Effector memory CD4-positive, alpha-beta T cell (primary cell): ENCODE measurements around the gene CDC37L1.

Experiments used
- DNase-seq, 3 donors: peaks; one replicate each; pipeline ENCODE4 v3.0.0-alpha.2; 2020
- H3K27ac ChIP-seq: 2 replicates; pipeline ENCODE4 v1.7.0; 2013; ENCODE audit warnings: mild to moderate bottlenecking, low read length, moderate library complexity; ENCODE audit not compliant: insufficient read depth, poor library complexity, severe bottlenecking
- H3K27me3 ChIP-seq: replicated peaks from 2 replicates; pipeline ENCODE4 v1.7.0; 2013; ENCODE audit warnings: mild to moderate bottlenecking, low read length; ENCODE audit not compliant: insufficient read depth, control insufficient read depth, poor library complexity, severe bottlenecking
- H3K36me3 ChIP-seq: 2 replicates; pipeline ENCODE4 v1.7.0; 2013; ENCODE audit warnings: mild to moderate bottlenecking, low read length, moderate library complexity; ENCODE audit not compliant: control insufficient read depth, insufficient read depth
- H3K4me1 ChIP-seq: 2 replicates; pipeline ENCODE4 v1.7.0; 2013; ENCODE audit warnings: low read length, mild to moderate bottlenecking; ENCODE audit not compliant: control insufficient read depth, insufficient read depth, poor library complexity, severe bottlenecking
- H3K4me3 ChIP-seq: 2 replicates; pipeline ENCODE4 v1.7.0; 2013; ENCODE audit warnings: low read length, low read depth, mild to moderate bottlenecking; ENCODE audit not compliant: insufficient read depth, poor library complexity, severe bottlenecking
- H3K9me3 ChIP-seq: 2 replicates; pipeline ENCODE4 v1.7.0; 2013; ENCODE audit warnings: mild to moderate bottlenecking, low read length, moderate library complexity; ENCODE audit not compliant: control insufficient read depth

Gene CDC37L1

DNA sequence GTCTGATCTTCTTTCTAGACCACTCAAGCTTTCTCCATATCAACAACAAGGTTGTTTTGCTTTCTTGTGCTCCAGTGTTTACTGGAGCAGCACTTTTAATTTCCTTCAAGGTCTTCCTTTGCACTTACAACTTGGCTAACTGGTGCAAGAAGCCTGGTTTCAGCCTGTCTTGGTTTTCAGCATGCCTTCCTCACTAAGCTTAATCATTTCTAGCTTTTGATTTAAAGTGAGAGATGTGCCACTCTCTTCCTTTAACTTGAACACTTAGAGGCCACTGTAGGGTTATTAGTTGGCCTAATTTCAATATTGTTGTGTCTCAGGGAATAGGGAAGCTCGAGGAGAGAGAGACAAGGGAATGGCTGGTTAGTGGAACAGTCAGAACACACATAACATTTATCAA is 48.2 kb downstream of the CDC37L1 start:
- no peak overlapping the region for H3K27ac ChIP-seq
- H3K36me3 ChIP-seq: no peaks in the 10 kb centered on the region
- H3K9me3 ChIP-seq: no peaks in the 10 kb centered on the region
- no peaks in the 10 kb centered on the region for H3K27me3 ChIP-seq
- H3K4me3 ChIP-seq: no peak overlapping the region
- no peaks in the 10 kb centered on the region for H3K4me1 ChIP-seq
- no peak for DNase-seq

DNA sequence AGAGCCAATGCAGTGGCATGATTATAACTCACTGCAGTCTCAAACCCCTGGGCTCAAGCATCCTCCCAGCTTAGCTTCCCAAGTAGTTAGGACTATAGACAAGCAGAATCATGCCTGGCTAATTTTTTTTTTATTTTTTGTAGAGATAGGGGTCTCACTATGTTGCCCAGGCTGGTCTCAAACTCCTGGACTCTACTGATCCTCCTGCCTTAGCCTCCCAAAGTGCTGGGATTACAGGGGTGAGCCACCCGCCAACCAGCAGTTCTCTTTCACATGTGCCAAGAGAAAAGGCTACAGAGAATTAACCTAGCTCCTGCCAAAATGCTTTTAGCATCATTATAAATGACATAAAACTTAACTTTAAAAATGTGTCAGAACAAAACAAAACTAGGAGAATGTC is 53.5 kb downstream of the CDC37L1 start:
- H3K27ac ChIP-seq: no peak overlapping the region
- no peaks in the 10 kb centered on the region for H3K27me3 ChIP-seq
- H3K4me1 ChIP-seq: no peaks in the 10 kb centered on the region
- no peak overlapping the region for H3K4me3 ChIP-seq
- no peaks in the 10 kb centered on the region for H3K9me3 ChIP-seq
- no peaks in the 10 kb centered on the region for H3K36me3 ChIP-seq
- DNase-seq: no peak

DNA sequence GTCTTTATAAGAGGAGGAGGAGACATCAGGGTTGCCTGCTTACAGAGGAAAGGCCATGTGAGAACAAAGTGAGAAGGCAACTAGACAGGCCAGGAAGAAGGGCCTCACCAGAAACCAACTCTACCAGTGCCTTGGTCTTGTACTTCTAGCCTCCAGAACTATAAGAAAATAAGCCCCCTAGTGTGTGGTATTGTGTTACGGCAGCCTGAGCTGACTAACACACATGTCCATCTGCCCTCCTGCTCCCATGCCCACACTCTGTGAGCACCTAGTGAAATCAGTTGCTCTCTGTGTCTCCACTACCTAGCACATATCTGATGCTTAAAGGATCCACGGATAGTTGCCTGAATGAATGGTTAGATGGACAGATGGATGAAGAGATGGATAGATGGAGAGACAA is 54.8 kb downstream of the CDC37L1 start:
- Histone ChIP-seq H3K4me1 (peaks cover 4% of the 10 kb centered on the region), H3K27ac (no peak overlapping the region), H3K27me3 (no peaks in the 10 kb centered on the region), H3K9me3 (no peaks in the 10 kb centered on the region), H3K4me3 (no peak overlapping the region), H3K36me3 (no peaks in the 10 kb centered on the region)
- no peak for DNase-seq

DNA sequence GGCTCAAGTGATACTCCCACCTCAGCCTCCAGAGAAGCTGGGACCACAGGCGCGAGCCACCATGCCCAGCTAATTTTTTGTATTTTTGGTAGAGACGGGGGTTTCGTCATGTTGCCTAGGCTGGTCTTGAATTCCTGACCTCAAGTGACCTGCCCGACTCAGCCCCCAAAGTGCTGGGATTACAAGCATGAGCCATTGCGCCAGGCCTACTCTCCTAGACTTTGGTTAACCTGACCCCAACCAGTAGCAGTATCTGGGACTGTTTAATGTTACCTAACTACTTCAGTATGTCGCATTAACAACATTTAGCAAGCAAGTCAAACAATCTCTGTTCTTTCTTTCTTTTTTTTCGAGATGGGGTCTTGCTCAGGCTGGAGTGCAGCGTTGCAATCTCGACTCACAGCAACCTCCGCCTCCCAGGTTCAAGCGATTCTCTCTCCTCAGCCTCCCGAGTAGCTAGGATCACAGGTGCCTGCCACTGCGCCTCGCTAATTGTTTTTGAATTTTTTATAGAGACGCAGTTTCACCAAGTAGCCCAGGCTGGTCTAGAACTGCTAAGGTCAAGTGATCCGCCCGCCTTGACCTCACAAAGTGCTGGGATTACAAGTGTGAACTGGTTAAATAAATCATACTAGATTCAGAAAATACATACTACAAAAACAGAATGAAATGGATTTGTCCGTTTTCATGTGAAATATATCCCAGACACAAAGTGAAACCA is 59.7 kb downstream of the CDC37L1 start:
- H3K9me3 ChIP-seq: no peaks in the 10 kb centered on the region
- no peak overlapping the region for H3K27ac ChIP-seq
- peaks cover 14% of the 10 kb centered on the region for H3K4me1 ChIP-seq
- DNase-seq: no peak
- no peaks in the 10 kb centered on the region for H3K27me3 ChIP-seq
- H3K4me3 ChIP-seq: no peak overlapping the region
- no peaks in the 10 kb centered on the region for H3K36me3 ChIP-seq

DNA sequence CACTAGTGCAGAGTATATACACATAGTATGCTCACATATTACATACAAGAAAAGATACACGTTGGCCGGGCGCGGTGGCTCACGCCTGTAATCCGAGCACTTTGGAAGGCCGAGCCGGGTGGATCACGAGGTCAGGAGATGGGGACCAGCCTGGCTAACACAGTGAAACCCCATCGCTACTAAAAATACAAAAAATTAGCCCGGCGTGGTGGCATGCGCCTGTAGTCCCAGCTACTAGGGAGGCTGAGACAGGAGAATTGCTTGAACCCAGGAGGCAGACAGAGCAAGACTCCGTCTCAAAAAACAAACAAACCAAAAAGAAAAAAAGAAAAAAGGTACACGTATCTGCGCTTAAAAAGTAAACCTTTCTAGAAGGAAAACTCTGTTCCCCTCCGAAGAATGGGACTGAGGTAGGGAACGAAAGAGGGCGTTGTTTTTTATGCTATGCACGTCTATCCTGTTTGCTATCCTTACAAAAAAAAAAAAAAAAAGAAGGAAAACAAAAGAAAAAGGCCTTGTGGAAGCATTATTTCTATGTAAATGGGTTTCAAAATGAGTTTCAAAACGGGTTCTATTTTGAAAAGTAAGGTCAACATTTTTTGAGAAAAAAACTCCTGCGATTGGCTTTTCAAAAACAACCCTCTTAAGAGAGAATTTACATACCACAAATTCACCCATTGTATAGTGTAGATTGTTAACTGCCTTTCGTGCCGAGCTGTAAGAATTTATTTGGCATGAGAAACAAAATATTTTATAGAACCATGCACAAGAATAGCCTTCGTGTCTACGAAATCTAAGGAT is 60.4 kb downstream of the CDC37L1 start:
- Histone ChIP-seq H3K4me3 (peak overlapping the region; percentile 86), H3K36me3 (no peaks in the 10 kb centered on the region), H3K4me1 (peaks cover 14% of the 10 kb centered on the region), H3K27ac (peak overlapping the region; percentile 62), H3K27me3 (no peaks in the 10 kb centered on the region), H3K9me3 (no peaks in the 10 kb centered on the region)
- DNase-seq: no peak

DNA sequence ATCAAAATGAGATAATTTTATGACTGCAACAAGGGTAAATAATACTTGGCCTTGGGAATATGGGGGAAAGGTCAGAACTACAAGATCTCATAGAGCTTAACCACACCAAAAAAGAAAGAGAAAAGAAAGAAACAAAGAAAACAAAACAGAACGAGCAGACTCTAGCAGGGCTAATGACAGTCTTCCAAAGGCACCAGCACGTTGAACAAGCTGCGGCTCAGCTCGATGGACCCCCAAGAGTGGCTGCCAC is 60.9 kb downstream of the CDC37L1 start:
- DNase-seq: no peak
- Histone ChIP-seq H3K27ac (peak overlapping the region; percentile 62), H3K9me3 (no peaks in the 10 kb centered on the region), H3K36me3 (no peaks in the 10 kb centered on the region), H3K27me3 (no peaks in the 10 kb centered on the region), H3K4me3 (peak overlapping the region; percentile 86), H3K4me1 (peaks cover 14% of the 10 kb centered on the region)

DNA sequence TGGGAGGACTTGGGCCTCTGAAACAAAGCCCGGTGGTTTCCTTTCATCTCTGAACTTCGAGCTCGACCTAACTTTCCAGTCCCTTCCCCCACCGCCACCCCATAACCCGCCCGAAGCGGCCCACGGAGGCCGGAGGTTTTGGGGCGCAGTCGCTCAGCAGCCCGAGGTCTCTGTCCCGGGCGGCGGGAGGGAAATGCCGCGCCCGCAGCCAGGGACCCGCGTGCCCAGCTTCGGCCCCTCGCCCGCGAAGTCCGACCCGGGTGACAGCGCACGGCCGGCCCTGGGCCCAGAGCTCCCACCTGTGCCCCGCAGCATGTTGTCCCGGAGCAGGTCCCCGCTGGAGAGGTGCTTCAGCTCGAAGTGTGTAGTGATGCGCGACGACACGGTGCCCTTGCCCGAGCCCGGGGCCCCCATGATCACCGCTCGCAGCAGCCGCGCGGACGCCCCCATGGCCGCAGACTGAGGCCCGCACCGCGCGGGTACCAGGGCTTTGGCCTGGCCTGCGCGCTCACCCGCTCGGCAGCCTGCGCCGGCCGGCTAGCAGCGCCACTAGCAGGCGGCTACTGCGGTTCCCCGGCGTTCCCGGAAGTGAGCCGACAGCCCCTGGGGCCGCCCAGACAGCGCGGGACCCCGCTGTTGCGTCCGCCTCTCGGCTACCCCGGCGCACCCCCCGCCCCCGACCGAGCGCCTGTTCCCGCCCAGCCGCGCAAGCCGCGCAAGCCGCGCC is 61.4 kb downstream of the CDC37L1 start, which contains the start of gene AK3:
Gene AK3 (minus strand): TSS at position 565 of the 727 bp plus-strand sequence. CDS start 115 bp downstream, at position 450.
- H3K27me3 ChIP-seq: no peaks in the 10 kb centered on the region
- H3K4me3 ChIP-seq: peak within 1 kb of the TSS; percentile 86
- no peaks in the 10 kb centered on the region for H3K36me3 ChIP-seq
- H3K4me1 ChIP-seq: peaks cover 14% of the 10 kb centered on the region
- no peaks in the 10 kb centered on the region for H3K9me3 ChIP-seq
- H3K27ac ChIP-seq: peak within 1 kb of the TSS; percentile 62
- peak; percentile 78 to 80 (median 78) for DNase-seq

DNA sequence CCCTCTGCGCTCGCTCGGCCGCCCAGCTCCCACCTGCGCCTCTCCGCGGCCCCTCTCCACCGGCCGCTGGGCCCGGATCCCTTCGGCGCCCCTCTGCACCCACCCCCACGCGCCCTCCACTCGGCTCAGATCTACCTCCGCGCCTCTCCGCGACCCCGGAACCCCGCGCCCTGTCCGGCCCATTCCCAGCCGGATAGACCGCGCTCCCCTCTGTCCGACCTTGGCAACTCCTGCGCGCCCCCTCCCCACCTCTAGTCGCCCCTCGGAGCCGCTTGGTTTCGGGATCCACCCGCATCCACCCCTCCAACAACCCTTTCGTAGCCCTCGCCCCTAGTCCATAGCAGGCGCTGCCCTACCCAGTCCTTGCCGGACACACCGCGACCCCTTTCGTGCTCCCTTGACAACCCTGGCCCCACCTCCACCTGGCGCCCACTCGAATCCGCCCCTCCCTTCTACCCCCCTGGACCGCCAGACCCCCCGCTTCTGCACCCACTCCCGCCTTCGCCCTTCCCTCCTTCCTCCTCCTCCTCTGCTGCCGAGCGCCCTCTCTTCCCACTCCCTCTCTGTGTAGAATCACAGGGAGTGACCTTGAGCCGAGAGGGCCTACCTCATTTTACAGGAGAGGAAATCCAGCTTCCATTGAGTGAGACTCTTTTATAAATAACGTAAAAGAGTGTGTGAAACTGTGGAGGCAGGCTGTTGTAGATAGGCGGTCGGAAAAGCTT is 62.2 kb downstream of the CDC37L1 start:
- peak overlapping the region; percentile 62 for H3K27ac ChIP-seq
- H3K4me3 ChIP-seq: peak overlapping the region; percentile 86
- H3K9me3 ChIP-seq: no peaks in the 10 kb centered on the region
- H3K4me1 ChIP-seq: peaks cover 14% of the 10 kb centered on the region
- no peak for DNase-seq
- H3K27me3 ChIP-seq: no peaks in the 10 kb centered on the region
- no peaks in the 10 kb centered on the region for H3K36me3 ChIP-seq

DNA sequence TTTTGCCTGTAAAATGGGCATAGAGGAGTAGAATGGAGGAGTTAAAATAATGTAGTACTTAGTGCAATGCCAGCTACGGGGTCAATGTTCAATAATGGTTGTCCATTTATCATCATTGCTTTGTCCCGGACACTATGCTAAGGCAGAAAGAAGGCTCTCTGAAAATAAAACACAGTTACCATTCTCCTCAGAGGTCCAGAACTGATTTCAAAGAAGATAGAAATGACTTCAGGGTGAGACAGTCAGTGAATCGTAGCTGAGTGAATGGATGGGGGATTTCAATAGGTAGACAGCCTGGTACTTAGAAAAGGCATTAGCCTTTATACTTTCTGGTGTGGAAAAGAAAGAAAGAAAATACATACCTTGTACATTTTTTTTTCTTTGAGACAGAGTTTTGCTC is 62.9 kb downstream of the CDC37L1 start:
- peak overlapping the region; percentile 62 for H3K27ac ChIP-seq
- DNase-seq: no peak
- no peak overlapping the region for H3K4me3 ChIP-seq
- H3K4me1 ChIP-seq: peaks cover 14% of the 10 kb centered on the region
- no peaks in the 10 kb centered on the region for H3K9me3 ChIP-seq
- no peaks in the 10 kb centered on the region for H3K36me3 ChIP-seq
- no peaks in the 10 kb centered on the region for H3K27me3 ChIP-seq
